T-helper 2 cell (primary cell): Measurements from ENCODE around the gene RHBG.
A peak's percentile ranks its signal among the peaks of the same experiment; 100 is the strongest.
"Not testable (repeated sequence)": the region's sequence is repeated elsewhere in the genome, so short reads cannot be mapped to it uniquely, and the experiment has no call there.

ENCODE experiments used
- DNase-seq, 5 experiments: peaks; one replicate each; pipeline versions ENCODE4 v3.0.0 to v3.0.0-alpha.2; 2012 to 2022
- total RNA-seq, 2 donors: gene quantifications; one replicate each; lab custom pipeline; 2026; lab: John Stamatoyannopoulos, UW

The RHBG gene
- 0 reads per million in 2 donors for total RNA-seq

- peak in 1 of 5 experiments; percentile 10 for DNase-seq
These were observed at the start of gene RHBG for GRCh38 chr1:156368889-156369684. TSS of gene RHBG (plus strand) at chr1:156369211. CDS start at chr1:156369250, 39 bp downstream.

- DNase-seq, result peak in 1 of 5 experiments; percentile 24
These were observed 49.3 kb upstream of the RHBG start for GRCh38 chr1:156319664-156320063.

- DNase-seq, result no peak
These were observed 48.5 kb upstream of the RHBG start for GRCh38 chr1:156320560-156320959.

- not testable (repeated sequence) for DNase-seq
These were observed 45.8 kb upstream of the RHBG start for GRCh38 chr1:156323179-156323578.

- peak in 1 of 5 experiments; percentile 39 for DNase-seq
These were observed 32.8 kb upstream of the RHBG start for GRCh38 chr1:156336242-156336641.

- DNase-seq, result peak in 2 of 5 experiments; percentile 5 to 8
These were observed 31.7 kb upstream of the RHBG start for GRCh38 chr1:156337052-156337887.

- DNase-seq, result no peak
These were observed 31.2 kb upstream of the RHBG start for GRCh38 chr1:156337888-156338179.

GRCh38 chr1:156338180-156338976, 30.6 kb upstream of the RHBG start, which contains the start of the genes CCT3 and TSACC:
TSS of gene CCT3 (minus strand) at chr1:156338292. CDS start at chr1:156338184, 108 bp downstream.
TSS of gene TSACC (plus strand) at chr1:156338526. CDS start at chr1:156339758, 1,232 bp downstream.
- DNase-seq, result peak; percentile 97 to 100 (median 98)

- no peak for DNase-seq
These were observed 26.6 kb upstream of the RHBG start for GRCh38 chr1:156342166-156342955.

- DNase-seq, result no peak
These were observed 24.6 kb upstream of the RHBG start for GRCh38 chr1:156344409-156344808.

- not testable (repeated sequence) for DNase-seq
These were observed 23.0 kb upstream of the RHBG start for GRCh38 chr1:156346035-156346434.

- no peak for DNase-seq
These were observed 22.4 kb upstream of the RHBG start for GRCh38 chr1:156346636-156347035.

GRCh38 chr1:156347331-156347730, 21.7 kb upstream of the RHBG start:
- no peak for DNase-seq

GRCh38 chr1:156352481-156352880, 16.5 kb upstream of the RHBG start:
- not testable (repeated sequence) for DNase-seq

- DNase-seq, result no peak
These were observed 12.6 kb upstream of the RHBG start for GRCh38 chr1:156356262-156356874.

GRCh38 chr1:156356875-156357534, 12.0 kb upstream of the RHBG start:
- peak; percentile 24 to 64 (median 38) for DNase-seq

GRCh38 chr1:156357977-156358376, 11.0 kb upstream of the RHBG start:
- no peak for DNase-seq

GRCh38 chr1:156358641-156359040, 10.4 kb upstream of the RHBG start:
- DNase-seq, result no peak

- no peak for DNase-seq
These were observed 9.8 kb upstream of the RHBG start for GRCh38 chr1:156359249-156359648.

- no peak for DNase-seq
These were observed 9.0 kb upstream of the RHBG start for GRCh38 chr1:156359973-156360372.

GRCh38 chr1:156360534-156360933, 8.5 kb upstream of the RHBG start:
- DNase-seq, result no peak
